Ishikawa (cell line): ENCODE measurements around the gene JAG2.

Experiments
- CEBPB ChIP-seq: IDR thresholded peaks from 2 replicates; pipeline ENCODE4 v1.6.1; 2012
- CREB1 ChIP-seq: IDR thresholded peaks from 2 replicates; pipeline ENCODE4 v1.6.1; 2012; ENCODE audit warnings: low read depth
- EGR1 ChIP-seq: IDR thresholded peaks from 2 replicates; pipeline ENCODE4 v1.6.1; 2012
- EP300 ChIP-seq: IDR thresholded peaks from 2 replicates; pipeline ENCODE4 v1.6.1; 2012; ENCODE audit warnings: borderline replicate concordance
- FOXM1 ChIP-seq: IDR thresholded peaks from 2 replicates; pipeline ENCODE4 v1.6.1; 2012; ENCODE audit warnings: low read depth, borderline replicate concordance
- NFIC ChIP-seq: IDR thresholded peaks from 2 replicates; pipeline ENCODE4 v1.6.1; 2012
- RAD21 ChIP-seq: IDR thresholded peaks from 2 replicates; pipeline ENCODE4 v1.6.1; 2012; ENCODE audit warnings: low read depth
- TAF1 ChIP-seq: IDR thresholded peaks from 2 replicates; pipeline ENCODE4 v1.6.1; 2012; ENCODE audit warnings: low read depth, mild to moderate bottlenecking
- TCF12 ChIP-seq: IDR thresholded peaks from 2 replicates; pipeline ENCODE4 v1.6.1; 2012; ENCODE audit warnings: low read depth
- TEAD4 ChIP-seq: IDR thresholded peaks from 2 replicates; pipeline ENCODE4 v1.6.1; 2012
- YY1 ChIP-seq: IDR thresholded peaks from 2 replicates; pipeline ENCODE4 v1.6.1; 2012; ENCODE audit warnings: low read depth
- ZBTB7A ChIP-seq: IDR thresholded peaks from 2 replicates; pipeline ENCODE4 v1.6.1; 2012; ENCODE audit warnings: low read depth
- TF ChIP-seq, protein P1 (sequence below): IDR thresholded peaks from 2 replicates; pipeline ENCODE4 v1.6.1; 2012
- TF ChIP-seq, protein P2 (sequence below): IDR thresholded peaks from 2 replicates; pipeline ENCODE4 v1.6.1; 2012; ENCODE audit warnings: low read depth, mild to moderate bottlenecking
- TF ChIP-seq, protein P3 (sequence below): IDR thresholded peaks from 2 replicates; pipeline ENCODE4 v1.6.1; 2012

The JAG2 gene

DNA sequence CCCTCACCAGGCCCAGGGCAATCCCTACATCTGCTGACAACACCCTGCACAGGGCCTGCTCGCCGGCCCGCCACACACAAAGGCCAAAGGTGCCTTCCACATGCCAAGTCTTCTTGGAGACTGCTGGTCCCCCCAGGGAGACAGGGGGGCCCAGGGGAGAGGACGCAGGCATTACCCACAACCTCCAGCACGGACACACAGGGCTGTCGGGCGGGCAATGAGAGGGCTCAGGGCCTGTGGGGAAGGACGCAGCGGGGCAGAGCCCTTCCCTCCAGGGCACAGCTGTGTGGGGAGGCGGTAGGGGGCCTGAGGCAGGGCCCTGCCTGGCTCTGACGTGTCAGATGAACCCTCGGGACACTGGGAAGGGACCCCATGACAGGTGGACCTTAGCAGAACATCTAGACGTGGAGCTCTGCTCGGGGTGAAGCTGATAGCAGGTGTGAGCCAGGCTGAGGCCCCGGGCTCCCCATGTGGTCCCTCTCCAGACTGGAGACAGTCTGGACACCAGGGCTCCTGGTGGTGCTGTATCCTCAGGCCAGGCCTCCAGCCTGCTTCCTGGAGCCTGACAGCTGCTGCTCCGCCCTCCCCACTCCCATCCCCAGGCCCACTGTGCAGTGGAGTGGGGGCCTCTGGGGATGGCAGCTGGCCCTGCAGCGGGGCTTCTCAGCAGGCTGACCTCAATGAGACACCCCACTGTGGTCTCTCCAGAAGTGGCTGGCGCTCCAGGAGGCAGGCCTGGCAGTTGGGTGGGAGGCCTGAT is 44.1 kb upstream of the JAG2 start:
- no peak for TF ChIP-seq EGR1
- no peak for TF ChIP-seq ZBTB7A
- TF ChIP-seq, protein P1, sequence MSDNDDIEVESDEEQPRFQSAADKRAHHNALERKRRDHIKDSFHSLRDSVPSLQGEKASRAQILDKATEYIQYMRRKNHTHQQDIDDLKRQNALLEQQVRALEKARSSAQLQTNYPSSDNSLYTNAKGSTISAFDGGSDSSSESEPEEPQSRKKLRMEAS: no peak
- TF ChIP-seq, protein P2, sequence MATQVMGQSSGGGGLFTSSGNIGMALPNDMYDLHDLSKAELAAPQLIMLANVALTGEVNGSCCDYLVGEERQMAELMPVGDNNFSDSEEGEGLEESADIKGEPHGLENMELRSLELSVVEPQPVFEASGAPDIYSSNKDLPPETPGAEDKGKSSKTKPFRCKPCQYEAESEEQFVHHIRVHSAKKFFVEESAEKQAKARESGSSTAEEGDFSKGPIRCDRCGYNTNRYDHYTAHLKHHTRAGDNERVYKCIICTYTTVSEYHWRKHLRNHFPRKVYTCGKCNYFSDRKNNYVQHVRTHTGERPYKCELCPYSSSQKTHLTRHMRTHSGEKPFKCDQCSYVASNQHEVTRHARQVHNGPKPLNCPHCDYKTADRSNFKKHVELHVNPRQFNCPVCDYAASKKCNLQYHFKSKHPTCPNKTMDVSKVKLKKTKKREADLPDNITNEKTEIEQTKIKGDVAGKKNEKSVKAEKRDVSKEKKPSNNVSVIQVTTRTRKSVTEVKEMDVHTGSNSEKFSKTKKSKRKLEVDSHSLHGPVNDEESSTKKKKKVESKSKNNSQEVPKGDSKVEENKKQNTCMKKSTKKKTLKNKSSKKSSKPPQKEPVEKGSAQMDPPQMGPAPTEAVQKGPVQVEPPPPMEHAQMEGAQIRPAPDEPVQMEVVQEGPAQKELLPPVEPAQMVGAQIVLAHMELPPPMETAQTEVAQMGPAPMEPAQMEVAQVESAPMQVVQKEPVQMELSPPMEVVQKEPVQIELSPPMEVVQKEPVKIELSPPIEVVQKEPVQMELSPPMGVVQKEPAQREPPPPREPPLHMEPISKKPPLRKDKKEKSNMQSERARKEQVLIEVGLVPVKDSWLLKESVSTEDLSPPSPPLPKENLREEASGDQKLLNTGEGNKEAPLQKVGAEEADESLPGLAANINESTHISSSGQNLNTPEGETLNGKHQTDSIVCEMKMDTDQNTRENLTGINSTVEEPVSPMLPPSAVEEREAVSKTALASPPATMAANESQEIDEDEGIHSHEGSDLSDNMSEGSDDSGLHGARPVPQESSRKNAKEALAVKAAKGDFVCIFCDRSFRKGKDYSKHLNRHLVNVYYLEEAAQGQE: no peak
- TF ChIP-seq TCF12: no peak
- TF ChIP-seq FOXM1: no peak
- no peak for TF ChIP-seq YY1
- no peak for TF ChIP-seq TEAD4
- no peak for TF ChIP-seq TAF1
- TF ChIP-seq EP300: no peak
- no peak for TF ChIP-seq CEBPB
- TF ChIP-seq RAD21: no peak
- no peak for TF ChIP-seq NFIC
- TF ChIP-seq, protein P3, sequence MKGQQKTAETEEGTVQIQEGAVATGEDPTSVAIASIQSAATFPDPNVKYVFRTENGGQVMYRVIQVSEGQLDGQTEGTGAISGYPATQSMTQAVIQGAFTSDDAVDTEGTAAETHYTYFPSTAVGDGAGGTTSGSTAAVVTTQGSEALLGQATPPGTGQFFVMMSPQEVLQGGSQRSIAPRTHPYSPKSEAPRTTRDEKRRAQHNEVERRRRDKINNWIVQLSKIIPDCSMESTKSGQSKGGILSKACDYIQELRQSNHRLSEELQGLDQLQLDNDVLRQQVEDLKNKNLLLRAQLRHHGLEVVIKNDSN: no peak
- TF ChIP-seq CREB1: no peak

DNA sequence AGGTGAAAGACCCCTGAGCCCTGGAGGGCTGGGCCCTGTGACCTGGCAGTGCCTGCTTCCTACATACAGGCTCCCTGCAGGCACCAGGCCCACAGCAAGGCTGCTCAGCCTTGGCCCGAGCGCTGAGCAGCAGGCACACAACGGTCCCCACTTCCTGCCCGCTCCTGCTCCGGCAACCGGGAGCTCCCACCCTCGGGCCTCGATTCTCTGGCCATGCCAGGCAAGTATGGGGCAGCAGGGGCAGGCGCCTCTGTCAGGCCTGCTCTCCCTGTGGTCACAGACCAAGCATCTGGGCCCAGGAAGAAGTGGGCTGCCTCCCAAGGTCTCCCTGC is 43.1 kb upstream of the JAG2 start:
- TF ChIP-seq YY1 (no peak), CREB1 (no peak), TCF12 (no peak), TEAD4 (no peak)
- TF ChIP-seq, protein P1: no peak

DNA sequence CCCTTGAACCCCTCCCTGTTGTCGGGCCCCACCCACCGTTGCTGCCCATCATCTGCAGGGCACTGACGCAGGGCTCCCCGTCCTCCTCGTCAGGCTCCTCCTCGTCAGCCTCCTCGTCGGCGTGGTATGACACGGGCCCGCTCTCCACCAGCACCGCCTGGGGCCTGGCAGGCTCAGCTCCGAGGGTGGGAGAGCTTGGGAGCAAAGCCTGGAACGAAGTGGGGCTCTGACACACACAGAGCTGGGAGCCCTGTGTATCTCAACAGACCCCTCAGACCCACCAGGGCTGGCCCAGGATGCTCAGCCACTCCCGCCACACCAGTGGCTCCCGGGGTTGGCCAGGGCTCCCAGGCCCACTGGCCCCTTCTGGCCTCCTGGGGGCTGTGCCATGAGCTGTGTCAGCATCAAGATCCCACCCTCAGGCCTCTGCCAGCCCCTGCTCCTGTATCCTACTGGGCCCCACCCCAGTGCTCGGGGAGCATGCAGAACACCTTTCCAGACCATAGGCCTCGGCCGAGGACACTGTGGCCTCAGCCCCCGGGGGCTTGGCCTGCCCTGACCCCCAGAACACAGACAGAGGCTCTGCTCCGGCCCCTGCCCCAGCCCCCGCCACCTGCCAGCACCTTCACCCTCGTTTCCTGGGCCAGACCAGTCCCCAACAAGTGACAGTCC is 42.6 kb upstream of the JAG2 start:
- TF ChIP-seq, protein P3: no peak
- TF ChIP-seq YY1: no peak
- no peak for TF ChIP-seq CEBPB
- no peak for TF ChIP-seq NFIC
- TF ChIP-seq EP300: no peak

DNA sequence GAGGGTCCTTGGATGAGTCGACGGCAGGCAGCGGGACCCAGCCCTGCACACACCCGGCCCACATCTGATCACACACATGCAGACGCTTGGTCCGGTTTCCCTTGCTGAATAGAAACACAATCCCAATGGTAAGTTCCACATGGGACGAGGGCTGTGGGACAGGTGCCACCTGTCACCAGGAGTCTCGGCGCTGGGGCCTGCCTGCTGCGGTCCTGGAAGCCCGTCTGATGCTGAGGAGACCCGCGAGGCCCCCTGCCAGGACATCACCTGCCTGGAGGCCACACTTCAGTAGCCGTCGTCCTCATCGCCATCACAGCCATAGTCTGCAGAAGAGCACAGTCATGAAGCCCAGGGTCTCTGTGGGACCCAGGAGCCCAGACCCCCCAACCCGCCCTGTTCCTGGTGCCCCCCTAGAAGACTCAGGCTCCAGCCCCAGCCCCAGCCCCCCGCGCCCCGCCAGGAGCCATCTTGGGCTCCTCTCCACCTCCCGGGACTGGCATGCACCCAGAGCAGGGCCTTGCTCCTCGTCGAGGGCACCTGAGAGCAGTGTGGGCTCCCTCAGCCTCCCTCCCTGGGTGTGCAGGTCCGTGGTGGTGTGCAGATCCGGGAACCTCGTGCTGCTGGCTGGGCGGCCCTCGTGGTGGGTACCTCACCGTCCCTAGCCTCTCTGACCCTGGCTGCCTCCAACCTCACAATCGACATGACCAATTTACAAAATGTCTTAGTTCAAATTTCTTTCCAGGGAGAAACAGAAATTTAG is 41.9 kb upstream of the JAG2 start:
- TF ChIP-seq RAD21: no peak

DNA sequence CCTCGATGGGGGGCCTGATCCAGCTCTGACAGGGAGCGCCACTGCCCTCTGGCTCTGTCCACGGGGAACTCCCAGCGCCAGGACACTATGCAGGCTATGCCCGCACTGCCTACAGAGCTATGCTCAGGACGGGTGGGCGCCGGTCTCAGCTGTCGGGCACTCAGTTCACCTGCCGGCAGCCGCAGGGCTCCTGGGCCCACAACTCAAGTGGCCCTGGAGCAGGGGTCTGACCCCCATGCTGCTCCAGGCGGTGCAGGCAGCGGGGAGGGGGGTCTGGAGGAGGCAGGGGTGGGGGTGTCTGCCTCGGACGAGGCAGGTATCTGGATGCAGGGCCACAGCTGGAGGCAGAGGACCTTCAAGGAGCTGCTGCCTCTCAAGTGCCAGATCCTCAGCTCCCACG is 41.1 kb upstream of the JAG2 start:
- TF ChIP-seq CEBPB (no peak), EGR1 (no peak), TEAD4 (no peak), TCF12 (no peak), RAD21 (no peak), EP300 (no peak), ZBTB7A (no peak), NFIC (no peak), YY1 (no peak), CREB1 (no peak)
- TF ChIP-seq, protein P2: no peak
- TF ChIP-seq, protein P3: no peak

DNA sequence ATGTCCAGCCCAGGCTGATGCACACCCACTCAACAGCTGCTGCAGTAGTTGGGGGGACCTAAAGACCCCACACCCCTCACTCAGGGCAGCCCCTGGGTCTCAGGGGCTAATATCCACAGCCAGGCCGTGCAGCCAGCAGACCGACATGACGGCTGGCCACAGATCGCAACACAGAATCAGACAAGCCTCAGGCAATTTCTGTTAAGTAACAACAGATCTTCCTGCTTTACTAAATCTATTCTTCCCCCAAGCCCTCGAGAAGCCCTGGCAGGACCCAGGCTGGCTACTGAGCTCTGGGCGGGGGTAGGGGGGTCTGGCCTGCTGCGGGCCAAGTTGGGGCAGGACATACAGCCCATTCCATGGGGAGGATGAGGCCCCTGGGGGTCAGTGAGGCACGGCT is 40.5 kb upstream of the JAG2 start:
- TF ChIP-seq CREB1: no peak
- no peak for TF ChIP-seq EGR1
- TF ChIP-seq, protein P1: no peak
- no peak for TF ChIP-seq TEAD4
- no peak for TF ChIP-seq RAD21
